HepG2 (cell line): ENCODE measurements around the gene STIM1. TPM values are rescaled to one million over a fixed set of nuclear protein-coding genes. Genes with fewer than 3 reads are reported as not detected.
A peak's percentile ranks its signal among the peaks of the same experiment; 100 is the strongest.

ENCODE experiments used
- BORCS8-MEF2B ChIP-seq: sonication (generic); formaldehyde crosslinking; IDR thresholded peaks from 2 replicates; pipeline ENCODE4 v1.8.0; 2022; ENCODE audit warnings: mild to moderate bottlenecking, missing genetic modification reagents
- CEBPB ChIP-seq: IDR thresholded peaks from 2 replicates; pipeline ENCODE4 v1.6.1; 2011; ENCODE audit warnings: low read depth, low read length, improper control_type of control experiment, borderline replicate concordance
- ELF1 ChIP-seq: sonication (generic); formaldehyde crosslinking; IDR thresholded peaks from 2 replicates; pipeline ENCODE4 v1.4.0; 2020; ENCODE audit warnings: missing genetic modification reagents
- ETV5 ChIP-seq: IDR thresholded peaks from 2 replicates; pipeline ENCODE4 v1.6.1; 2018; ENCODE audit warnings: missing biosample characterization, missing genetic modification reagents, inconsistent platforms, borderline replicate concordance
- GLI4 ChIP-seq: sonication (generic); formaldehyde crosslinking; IDR thresholded peaks from 2 replicates; pipeline ENCODE4 v1.5.1; 2020; ENCODE audit warnings: missing genetic modification reagents, mild to moderate bottlenecking, moderate library complexity, borderline replicate concordance
- KLF16 ChIP-seq, 2 experiments: sonication (generic) in 1 of 2; formaldehyde crosslinking in 1 of 2; IDR thresholded peaks; 2 replicates each; pipeline versions ENCODE4 v1.6.1 to v1.8.0; 2016 to 2023; ENCODE audit warnings: missing genetic modification reagents in 2 of 2, missing compliant biosample characterization in 1 of 2
- MIXL1 ChIP-seq: IDR thresholded peaks from 2 replicates; pipeline ENCODE4 v1.6.1; 2016
- SMC3 ChIP-seq: IDR thresholded peaks from 2 replicates; pipeline ENCODE4 v1.6.1; 2011; ENCODE audit warnings: low read length, improper control_type of control experiment
- YY1 ChIP-seq: IDR thresholded peaks from 2 replicates; pipeline ENCODE4 v1.6.1; 2011; ENCODE audit warnings: low read length, low read depth, moderate library complexity, mild to moderate bottlenecking; ENCODE audit not compliant: insufficient read depth, insufficient replicate concordance
- ZNF382 ChIP-seq: sonication (generic); formaldehyde crosslinking; IDR thresholded peaks from 2 replicates; pipeline ENCODE4 v1.5.0; 2020; ENCODE audit warnings: missing genetic modification reagents, mild to moderate bottlenecking, borderline replicate concordance
- ZNF564 ChIP-seq: sonication (generic); formaldehyde crosslinking; IDR thresholded peaks from 2 replicates; pipeline ENCODE4 v1.8.1; 2023; ENCODE audit warnings: mild to moderate bottlenecking, missing genetic modification reagents
- polyA plus RNA-seq, 8 experiments: library from polyadenylated mRNA; depleted of rRNA in 3 of 8; stranded (reverse) in 7 of 8; unstranded in 1 of 8; fragments of >200 nt; fragmentation: Illumina TruSeq in 4 of 8; extraction: Trizol in 4 of 8; gene quantifications; 2 replicates each; pipeline versions ENCODE4 v1.2.1 to v1.2.3, GENCODE V29; 2011 to 2016; ENCODE audit warnings: low read depth in 4 of 8, missing spikeins in 1 of 8, mixed read lengths in 1 of 8; ENCODE audit not compliant: insufficient read depth in 1 of 8
- total RNA-seq, 5 experiments: library from RNA; depleted of rRNA; stranded (reverse); fragments of >200 nt; fragmentation: Illumina TruSeq; extraction: Trizol; gene quantifications; 2 replicates each; pipeline ENCODE4 v1.2.3, GENCODE V29; 2016; ENCODE audit warnings: low read depth in 1 of 5
- TF ChIP-seq, protein P1 (sequence below): fragments of 450-650 bp; IDR thresholded peaks from 2 replicates; pipeline ENCODE4 v1.6.1; 2017; ENCODE audit warnings: mild to moderate bottlenecking
- TF ChIP-seq, protein P2 (sequence below), 2 experiments: sonication (generic) in 1 of 2; formaldehyde crosslinking in 1 of 2; IDR thresholded peaks; 2 replicates each; pipeline versions ENCODE4 v1.4.0 to v1.6.1; 2018 to 2020; ENCODE audit warnings: missing genetic modification reagents in 2 of 2, borderline replicate concordance in 1 of 2, low read depth in 1 of 2, mild to moderate bottlenecking in 1 of 2, missing biosample characterization in 1 of 2
- TF ChIP-seq, protein P3 (sequence below): IDR thresholded peaks from 2 replicates; pipeline ENCODE4 v1.6.1; 2016; ENCODE audit warnings: missing compliant biosample characterization, missing genetic modification reagents, borderline replicate concordance
- TF ChIP-seq, protein P4 (sequence below): sonication (generic); formaldehyde crosslinking; IDR thresholded peaks from 2 replicates; pipeline ENCODE4 v1.8.1; 2023; ENCODE audit warnings: missing genetic modification reagents, inconsistent platforms, borderline replicate concordance
- TF ChIP-seq, protein P5 (sequence below): sonication (generic); formaldehyde crosslinking; IDR thresholded peaks from 2 replicates; pipeline ENCODE4 v1.5.1; 2020; ENCODE audit warnings: mild to moderate bottlenecking, missing genetic modification reagents, borderline replicate concordance
- TF ChIP-seq, protein P6 (sequence below): sonication (generic); formaldehyde crosslinking; IDR thresholded peaks from 2 replicates; pipeline ENCODE4 v1.4.0; 2020; ENCODE audit warnings: missing genetic modification reagents

STIM1 gene
- total and polyA plus RNA-seq, 2 of the 13 experiments (the other 11 are each of a cell fraction or from before 2014, with no cell fraction given) = 19.2 to 28.5 TPM

DNA sequence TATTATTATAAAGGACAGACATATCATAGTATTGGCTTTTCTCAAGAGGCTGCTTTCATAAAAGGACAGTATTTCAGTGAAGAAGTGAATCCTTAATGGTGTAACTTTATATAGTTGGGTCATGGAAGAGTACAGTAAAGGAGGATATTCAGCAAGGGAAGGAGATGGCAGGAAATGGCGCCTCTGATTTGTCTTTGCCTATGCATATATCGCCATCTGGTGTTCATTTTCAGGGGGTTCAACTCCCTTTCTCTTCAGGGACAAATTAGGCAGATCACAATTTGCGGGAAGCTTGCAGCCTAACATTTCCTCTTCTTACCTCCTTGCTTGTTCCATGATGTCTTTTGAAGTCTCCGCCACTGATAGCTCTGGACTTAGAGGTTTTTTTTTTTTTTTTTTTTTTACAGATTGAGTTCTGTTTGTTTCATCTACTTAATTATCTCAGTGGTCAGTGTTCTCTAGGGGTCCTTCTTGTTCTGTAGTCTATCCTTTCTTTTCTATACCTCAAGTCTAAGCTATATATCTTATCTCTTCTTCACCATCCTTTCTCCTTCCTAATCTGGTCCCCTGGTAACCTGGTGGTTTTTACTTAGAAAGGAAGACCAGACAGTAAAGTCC is 217.3 kb downstream of the STIM1 start (continued):
- TF ChIP-seq, protein P1, sequence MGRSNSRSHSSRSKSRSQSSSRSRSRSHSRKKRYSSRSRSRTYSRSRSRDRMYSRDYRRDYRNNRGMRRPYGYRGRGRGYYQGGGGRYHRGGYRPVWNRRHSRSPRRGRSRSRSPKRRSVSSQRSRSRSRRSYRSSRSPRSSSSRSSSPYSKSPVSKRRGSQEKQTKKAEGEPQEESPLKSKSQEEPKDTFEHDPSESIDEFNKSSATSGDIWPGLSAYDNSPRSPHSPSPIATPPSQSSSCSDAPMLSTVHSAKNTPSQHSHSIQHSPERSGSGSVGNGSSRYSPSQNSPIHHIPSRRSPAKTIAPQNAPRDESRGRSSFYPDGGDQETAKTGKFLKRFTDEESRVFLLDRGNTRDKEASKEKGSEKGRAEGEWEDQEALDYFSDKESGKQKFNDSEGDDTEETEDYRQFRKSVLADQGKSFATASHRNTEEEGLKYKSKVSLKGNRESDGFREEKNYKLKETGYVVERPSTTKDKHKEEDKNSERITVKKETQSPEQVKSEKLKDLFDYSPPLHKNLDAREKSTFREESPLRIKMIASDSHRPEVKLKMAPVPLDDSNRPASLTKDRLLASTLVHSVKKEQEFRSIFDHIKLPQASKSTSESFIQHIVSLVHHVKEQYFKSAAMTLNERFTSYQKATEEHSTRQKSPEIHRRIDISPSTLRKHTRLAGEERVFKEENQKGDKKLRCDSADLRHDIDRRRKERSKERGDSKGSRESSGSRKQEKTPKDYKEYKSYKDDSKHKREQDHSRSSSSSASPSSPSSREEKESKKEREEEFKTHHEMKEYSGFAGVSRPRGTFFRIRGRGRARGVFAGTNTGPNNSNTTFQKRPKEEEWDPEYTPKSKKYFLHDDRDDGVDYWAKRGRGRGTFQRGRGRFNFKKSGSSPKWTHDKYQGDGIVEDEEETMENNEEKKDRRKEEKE = no peak
- TF ChIP-seq, protein P2, sequence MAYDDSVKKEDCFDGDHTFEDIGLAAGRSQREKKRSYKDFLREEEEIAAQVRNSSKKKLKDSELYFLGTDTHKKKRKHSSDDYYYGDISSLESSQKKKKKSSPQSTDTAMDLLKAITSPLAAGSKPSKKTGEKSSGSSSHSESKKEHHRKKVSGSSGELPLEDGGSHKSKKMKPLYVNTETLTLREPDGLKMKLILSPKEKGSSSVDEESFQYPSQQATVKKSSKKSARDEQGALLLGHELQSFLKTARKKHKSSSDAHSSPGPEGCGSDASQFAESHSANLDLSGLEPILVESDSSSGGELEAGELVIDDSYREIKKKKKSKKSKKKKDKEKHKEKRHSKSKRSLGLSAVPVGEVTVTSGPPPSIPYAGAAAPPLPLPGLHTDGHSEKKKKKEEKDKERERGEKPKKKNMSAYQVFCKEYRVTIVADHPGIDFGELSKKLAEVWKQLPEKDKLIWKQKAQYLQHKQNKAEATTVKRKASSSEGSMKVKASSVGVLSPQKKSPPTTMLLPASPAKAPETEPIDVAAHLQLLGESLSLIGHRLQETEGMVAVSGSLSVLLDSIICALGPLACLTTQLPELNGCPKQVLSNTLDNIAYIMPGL (CRISPR knock-in tag; IDR thresholded peaks at IDR 0.05; ENCODE audit: borderline replicate concordance in 1 of 2, low read depth in 1 of 2) = 0 out of 4 replicates have a peak, but pooled peaks of 1 of the 2 experiments have one; percentile 50
- no peak for TF ChIP-seq ZNF564 (CRISPR knock-in tag)
- TF ChIP-seq CEBPB = no peak
- TF ChIP-seq, protein P3, sequence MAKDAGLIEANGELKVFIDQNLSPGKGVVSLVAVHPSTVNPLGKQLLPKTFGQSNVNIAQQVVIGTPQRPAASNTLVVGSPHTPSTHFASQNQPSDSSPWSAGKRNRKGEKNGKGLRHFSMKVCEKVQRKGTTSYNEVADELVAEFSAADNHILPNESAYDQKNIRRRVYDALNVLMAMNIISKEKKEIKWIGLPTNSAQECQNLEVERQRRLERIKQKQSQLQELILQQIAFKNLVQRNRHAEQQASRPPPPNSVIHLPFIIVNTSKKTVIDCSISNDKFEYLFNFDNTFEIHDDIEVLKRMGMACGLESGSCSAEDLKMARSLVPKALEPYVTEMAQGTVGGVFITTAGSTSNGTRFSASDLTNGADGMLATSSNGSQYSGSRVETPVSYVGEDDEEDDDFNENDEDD (CRISPR knock-in tag) = peak; percentile 35; the same call in 1 of the 2 replicates
- 0 out of 2 replicates have a peak, but pooled peaks have one; percentile 21 for TF ChIP-seq ELF1 (CRISPR knock-in tag)
- TF ChIP-seq KLF16 (CRISPR knock-in tag; IDR thresholded peaks at IDR 0.05) = 0 out of 4 replicates have a peak, but pooled peaks of 1 of the 2 experiments have one; percentile 25
- TF ChIP-seq, protein P4, sequence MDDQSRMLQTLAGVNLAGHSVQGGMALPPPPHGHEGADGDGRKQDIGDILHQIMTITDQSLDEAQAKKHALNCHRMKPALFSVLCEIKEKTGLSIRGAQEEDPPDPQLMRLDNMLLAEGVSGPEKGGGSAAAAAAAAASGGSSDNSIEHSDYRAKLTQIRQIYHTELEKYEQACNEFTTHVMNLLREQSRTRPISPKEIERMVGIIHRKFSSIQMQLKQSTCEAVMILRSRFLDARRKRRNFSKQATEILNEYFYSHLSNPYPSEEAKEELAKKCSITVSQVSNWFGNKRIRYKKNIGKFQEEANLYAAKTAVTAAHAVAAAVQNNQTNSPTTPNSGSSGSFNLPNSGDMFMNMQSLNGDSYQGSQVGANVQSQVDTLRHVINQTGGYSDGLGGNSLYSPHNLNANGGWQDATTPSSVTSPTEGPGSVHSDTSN (CRISPR knock-in tag) = no peak
- peak; percentile 50; the same call in 1 of the 2 replicates for TF ChIP-seq MIXL1
- TF ChIP-seq, protein P5, sequence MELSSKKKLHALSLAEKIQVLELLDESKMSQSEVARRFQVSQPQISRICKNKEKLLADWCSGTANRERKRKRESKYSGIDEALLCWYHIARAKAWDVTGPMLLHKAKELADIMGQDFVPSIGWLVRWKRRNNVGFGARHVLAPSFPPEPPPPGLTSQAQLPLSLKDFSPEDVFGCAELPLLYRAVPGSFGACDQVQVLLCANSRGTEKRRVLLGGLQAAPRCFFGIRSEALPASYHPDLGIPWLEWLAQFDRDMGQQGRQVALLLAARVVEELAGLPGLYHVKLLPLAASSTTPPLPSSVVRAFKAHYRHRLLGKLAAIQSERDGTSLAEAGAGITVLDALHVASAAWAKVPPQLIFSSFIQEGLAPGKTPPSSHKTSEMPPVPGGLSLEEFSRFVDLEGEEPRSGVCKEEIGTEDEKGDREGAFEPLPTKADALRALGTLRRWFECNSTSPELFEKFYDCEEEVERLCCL = no peak
- no peak for TF ChIP-seq BORCS8-MEF2B
- TF ChIP-seq ZNF382 (CRISPR knock-in tag) = no peak
- TF ChIP-seq, protein P6, sequence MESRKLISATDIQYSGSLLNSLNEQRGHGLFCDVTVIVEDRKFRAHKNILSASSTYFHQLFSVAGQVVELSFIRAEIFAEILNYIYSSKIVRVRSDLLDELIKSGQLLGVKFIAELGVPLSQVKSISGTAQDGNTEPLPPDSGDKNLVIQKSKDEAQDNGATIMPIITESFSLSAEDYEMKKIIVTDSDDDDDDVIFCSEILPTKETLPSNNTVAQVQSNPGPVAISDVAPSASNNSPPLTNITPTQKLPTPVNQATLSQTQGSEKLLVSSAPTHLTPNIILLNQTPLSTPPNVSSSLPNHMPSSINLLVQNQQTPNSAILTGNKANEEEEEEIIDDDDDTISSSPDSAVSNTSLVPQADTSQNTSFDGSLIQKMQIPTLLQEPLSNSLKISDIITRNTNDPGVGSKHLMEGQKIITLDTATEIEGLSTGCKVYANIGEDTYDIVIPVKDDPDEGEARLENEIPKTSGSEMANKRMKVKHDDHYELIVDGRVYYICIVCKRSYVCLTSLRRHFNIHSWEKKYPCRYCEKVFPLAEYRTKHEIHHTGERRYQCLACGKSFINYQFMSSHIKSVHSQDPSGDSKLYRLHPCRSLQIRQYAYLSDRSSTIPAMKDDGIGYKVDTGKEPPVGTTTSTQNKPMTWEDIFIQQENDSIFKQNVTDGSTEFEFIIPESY = peak; percentile 43; the same call in 1 of the 2 replicates
- TF ChIP-seq YY1 = peak; percentile 74
- peak; percentile 97 for TF ChIP-seq SMC3
- TF ChIP-seq GLI4 (CRISPR knock-in tag) = no peak
- TF ChIP-seq ETV5 = 0 out of 2 replicates have a peak, but pooled peaks have one; percentile 26
